HG02852 (cell line): Measurements from ENCODE around the gene CLEC18B.
"Not testable (repeated sequence)": the region's sequence is repeated elsewhere in the genome, so short reads cannot be mapped to it uniquely, and the experiment has no call there.

Experiments used
- ATAC-seq: cut with Tn5 transposase; IDR thresholded peaks from one replicate; pipeline ENCODE4 v1.9.1; 2021; ENCODE audit warnings: mild to moderate bottlenecking, moderate library complexity; ENCODE audit not compliant: unreplicated experiment

Gene CLEC18B

GRCh38 chr16:74420612-74421481 is at the start of gene CLEC18B:
TSS of gene CLEC18B (minus strand) at chr16:74421478. CDS start at chr16:74421270, 208 bp downstream.
- not testable (repeated sequence) for ATAC-seq

DNA sequence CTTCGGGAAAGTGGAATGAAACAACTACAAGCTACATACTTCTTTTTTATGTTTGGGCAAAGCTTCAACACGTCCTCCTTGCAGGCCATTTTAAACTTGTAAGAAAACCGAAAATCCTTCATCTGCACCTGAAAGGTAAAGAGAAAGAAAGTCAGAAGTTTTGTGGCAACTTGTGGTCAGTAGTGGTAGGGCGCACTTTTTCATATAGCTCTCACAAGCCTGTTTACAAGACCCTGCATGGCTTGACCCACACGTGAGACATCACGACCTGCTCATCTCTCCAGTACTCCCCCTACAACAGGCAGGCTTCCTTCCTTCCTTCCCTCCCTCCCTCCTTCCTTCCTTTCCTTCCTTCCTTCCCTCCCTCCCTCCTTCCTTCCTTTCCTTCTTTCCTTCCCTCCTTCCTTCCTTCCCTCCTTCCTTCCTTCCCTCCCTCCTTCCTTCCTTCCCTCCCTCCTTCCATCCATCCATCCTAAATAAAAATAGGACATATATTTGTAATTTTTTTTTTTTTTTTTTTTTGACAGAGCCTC is 48.7 kb upstream of the CLEC18B start:
- ATAC-seq: no peak

DNA sequence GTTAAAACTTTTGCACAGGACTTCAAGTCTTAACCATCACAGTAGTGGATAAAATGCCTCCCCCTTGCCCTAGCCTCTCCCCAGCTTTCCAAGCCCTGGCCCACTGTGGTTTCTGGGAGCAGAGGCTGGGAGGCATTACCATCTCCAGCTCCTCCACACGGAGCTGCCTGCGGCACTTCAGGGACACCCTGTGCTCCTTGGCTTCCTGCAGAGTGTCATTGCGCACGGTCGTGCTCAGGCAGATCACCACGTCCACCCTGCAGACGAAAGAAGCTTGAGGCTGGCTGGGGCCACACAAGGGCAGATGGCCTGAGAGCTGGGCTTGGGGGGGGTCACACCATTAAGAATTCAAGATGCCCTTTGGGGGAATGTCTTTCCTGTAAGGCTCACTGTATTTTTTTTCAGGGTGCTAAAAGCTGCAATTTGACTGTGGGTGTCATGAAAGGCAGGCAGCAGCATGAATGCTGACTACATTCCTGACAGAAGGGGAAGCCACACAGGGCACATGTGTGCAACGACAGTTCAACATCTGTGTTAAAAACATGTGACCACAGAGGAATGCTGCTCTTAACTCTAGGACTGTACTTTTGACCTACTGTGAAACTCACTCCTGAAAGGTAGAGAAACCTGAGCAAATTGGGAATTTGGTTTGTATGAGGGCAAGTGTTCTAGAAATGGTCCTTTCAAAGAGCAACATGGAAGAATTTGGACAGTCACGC is 47.7 kb upstream of the CLEC18B start:
- ATAC-seq: no peak

DNA sequence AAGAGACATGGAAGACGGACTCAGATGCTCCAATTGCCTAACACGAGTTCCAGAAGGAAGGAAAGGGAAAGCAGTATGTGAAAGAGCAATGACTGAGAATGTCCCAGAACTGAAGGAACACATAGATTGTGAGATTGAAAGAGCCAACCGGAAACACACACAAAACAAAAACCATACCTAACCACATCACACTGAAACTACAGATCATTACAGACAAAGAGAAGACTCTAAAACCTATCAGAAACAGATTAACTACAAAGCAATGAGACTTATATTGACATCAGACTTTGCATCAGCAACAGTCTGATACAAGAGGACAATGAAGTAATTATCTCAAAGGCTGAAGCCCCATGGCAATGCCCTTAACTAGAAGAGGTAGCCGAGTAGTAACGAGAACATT is 45.6 kb upstream of the CLEC18B start:
- peak; percentile 52 for ATAC-seq

DNA sequence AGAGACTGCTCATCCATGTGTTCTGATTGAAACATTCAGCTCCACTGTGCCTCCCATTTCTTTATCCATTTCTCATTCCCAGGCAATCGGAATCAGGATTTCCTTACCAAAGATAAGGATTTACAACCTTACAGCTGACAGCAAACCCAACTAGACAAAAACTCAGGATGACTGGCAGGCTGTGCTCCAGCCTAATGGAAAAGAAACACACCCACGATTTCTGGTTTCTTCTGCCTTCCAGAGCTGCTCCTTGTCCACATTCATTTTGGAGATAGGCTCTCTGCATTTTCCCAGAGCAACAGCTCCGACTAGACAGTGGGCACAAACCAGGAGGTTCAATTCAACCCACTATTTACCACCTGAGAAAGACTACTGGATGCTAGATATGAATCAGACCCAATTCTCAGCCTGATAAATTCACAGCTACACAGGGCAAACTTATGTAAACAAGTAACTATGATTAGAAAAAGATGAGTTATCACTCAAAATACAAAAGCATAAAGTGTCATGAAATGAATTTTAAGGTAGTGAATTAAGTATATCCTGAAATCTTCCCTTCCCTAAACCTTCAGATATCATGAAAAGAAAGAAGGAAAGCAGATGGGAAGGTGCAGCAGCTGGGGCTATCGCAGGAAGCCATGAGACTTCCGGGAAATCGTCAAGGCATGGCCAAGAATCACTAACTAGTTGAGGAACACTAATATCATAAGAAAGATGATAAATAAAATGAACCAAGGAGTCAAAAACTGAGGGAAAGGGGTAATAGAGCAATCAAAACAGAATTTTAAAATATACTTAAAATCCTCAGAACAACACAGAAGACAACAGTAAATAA is 44.8 kb upstream of the CLEC18B start:
- ATAC-seq: no peak

- ATAC-seq: no peak
Measured at GRCh38 chr16:74465281-74465680, 44.0 kb upstream of the CLEC18B start.

DNA sequence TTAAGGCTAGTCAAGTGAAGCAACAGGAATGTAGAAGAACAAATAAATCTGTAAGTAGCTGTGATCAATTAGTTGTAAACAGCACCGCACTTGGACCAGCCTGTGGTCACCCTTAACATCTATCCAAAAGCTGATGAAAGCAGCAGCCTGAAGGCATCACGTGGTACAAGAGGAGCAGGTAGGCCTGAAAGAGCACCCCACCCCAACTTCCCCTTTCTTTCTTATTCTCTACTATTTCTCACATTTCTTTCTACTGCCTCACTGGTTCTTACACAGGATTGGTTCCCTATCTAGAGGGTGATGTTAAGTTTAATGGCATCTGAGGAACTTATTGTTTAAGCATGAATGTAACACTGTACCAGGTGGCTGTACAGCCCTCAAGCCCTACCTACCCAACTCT is 42.6 kb upstream of the CLEC18B start:
- ATAC-seq: peak; percentile 60

GRCh38 chr16:74462361-74462760 is 41.1 kb upstream of the CLEC18B start:
- no peak for ATAC-seq

GRCh38 chr16:74461826-74462225 is 40.5 kb upstream of the CLEC18B start:
- ATAC-seq: no peak

DNA sequence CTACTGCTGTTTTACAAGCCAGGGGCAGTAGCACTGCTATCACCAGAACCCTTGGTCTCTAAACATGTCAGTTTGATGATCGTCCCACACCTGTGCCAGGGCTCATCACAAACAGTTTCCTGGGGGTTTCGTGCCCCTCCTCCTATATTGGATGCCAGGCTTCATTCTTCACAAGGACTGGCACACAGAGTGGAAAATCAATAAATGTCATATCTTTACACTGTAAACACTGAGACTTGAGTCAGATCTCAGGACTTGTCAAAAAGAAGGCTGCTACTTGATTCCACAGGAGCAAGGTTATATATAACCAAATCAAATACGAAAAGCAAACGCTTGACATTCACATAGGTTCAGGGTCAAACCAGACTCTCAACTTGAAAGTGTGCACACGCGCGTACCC is 39.3 kb upstream of the CLEC18B start:
- ATAC-seq: no peak

DNA sequence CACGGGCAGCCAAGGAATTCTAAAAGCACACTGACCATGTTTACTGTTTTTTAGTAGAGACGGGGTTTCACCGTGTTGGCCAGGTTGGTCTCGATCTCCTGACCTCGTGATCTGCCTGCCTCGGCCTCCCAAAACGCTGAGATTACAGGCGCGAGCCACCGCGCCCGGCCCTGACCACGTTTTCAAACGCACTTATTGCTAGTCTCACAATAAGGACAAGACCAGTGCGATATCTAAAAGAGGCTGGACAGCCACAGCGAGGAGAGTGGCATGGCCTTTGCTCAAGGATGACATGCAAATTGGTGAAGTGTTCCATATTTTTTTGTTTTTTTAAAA is 35.0 kb upstream of the CLEC18B start:
- no peak for ATAC-seq

DNA sequence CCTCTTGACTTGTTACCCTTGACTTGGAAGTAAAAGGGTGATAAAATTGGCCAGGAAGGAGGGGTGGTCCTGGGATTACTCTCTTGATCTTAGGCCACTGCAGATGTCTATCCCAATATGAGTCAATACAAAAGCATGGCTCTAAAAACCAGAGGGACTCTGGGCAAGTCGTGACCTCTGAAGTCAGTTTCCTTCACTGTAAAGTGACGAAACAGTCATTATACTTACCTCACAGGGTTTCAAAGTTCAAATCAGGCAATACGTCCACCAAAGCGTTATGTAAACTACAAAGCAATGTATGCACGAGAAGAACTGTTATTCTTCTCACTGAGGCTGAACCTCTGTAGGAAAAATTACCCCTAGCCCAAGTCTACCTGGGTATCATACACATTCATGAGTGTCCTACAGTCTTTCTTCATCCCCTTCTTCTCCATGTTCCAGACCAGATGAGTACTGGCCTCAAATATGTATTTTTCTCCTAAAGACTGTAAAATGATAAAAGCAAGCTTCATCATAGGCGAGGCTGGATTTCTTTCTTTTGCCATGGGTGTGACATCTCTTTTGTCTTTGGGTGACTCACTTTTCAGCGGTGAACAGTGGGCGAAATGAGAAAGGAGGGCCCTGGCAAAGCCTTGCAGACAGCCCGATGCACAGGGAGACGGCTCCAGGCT is 34.5 kb upstream of the CLEC18B start:
- ATAC-seq: no peak

DNA sequence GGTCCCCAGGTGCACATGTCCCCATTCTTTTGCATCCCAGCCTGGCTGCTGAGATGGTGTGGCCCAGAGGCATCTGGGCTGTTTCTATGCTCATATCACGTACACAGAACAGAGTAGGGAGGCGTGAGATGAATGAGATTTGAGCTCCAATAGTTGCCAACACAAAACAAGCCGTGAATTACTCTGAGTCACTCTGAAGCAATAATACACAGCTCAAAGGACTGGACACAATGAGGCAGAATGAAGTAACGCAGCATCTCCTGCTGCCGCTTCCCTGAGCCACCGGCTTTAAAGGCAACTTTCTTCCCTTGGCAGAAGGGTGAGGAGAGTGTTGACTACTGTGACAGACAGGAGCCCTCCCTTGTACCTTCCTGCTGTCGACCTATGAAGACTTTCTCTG is 33.9 kb upstream of the CLEC18B start:
- ATAC-seq: no peak

- peak; percentile 90 for ATAC-seq
Measured at GRCh38 chr16:74451951-74452758, 30.9 kb upstream of the CLEC18B start.

GRCh38 chr16:74450967-74451760 is 29.9 kb upstream of the CLEC18B start:
- ATAC-seq: no peak

DNA sequence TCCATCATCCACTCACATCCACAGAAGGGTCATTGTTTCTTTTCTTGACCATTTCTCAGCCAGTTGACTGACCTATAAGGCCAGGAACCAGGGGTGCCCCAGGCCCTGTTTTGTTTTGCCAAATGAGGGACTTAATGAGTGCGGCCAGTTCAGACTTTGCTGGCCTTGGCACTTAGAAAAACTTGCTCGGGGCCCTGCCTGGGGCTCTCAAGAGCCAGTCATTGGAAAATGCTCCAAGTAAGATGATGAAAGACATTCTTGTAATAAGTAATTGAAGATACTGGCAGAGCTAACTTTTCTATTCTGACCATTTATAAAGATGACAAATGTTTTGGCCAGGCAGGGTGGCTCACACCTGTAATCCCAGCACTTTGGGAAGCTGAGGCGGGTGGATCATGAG is 29.0 kb upstream of the CLEC18B start:
- ATAC-seq: no peak

DNA sequence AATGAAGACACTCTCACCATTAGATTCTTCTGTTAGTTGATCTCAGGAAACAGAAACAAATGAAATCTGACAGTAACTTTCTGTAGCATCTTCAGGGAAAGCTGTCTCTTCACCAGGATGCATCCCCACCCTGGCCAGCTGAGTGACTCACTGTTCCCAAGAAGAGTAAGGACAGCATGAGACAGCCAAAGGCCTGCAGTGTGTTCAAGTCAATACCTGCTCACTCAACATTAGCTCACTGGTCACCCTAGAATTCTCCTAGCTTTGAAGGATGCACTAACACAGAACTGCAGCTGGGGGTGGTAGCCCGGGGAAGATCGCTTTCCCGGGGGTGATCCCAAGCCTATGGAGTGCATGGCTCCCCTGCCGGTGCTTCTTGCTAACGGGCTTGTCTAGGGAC is 28.2 kb upstream of the CLEC18B start:
- no peak for ATAC-seq

DNA sequence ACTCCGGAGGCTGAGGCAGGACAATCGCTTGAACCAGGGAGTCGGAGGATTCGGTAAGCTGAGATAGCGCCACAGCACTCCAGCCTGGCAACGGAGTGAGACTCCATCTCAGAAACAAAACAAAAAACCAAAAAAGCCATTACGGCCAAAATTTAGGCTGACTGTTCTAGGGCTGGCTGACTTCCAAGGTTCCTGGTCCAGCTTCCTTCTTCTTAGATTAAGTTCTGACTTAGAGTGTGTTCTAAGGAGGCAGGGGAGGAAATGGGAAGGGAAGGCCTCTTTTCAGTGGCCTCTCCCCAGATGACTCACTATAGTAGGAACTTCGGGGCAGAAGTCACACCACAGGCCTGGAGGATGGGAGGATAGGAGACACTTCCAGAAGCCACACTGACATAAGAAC is 27.7 kb upstream of the CLEC18B start:
- ATAC-seq: no peak

DNA sequence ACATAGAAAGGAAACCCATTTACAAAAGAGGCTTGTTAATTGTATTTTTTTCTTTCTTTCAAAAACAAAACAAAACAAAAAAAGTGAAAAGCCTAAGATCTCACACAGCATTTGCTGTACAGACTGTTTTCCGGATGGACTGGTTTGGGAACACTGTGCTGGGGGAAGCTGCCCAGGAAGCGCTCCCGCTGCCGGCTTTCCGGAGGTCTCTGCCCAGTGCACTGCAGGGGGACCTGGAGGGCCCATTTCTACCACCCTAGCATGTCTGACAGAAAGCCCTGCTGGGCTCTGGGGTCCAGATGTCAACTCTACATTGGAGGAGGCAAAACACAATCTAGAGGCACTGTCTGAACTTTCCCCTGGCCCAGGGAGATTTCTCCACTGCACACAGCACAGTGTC is 26.3 kb upstream of the CLEC18B start:
- ATAC-seq: no peak
